T-cell (primary cell): Measurements from ENCODE around the gene AMDHD1. TPM values are rescaled to one million over a fixed set of nuclear protein-coding genes. Genes with fewer than 3 reads are reported as not detected.
"Not testable (repeated sequence)": the region's sequence is repeated elsewhere in the genome, so short reads cannot be mapped to it uniquely, and the experiment has no call there.

Source experiments
- ATAC-seq, 4 experiments: fragments of 200-7000 bp in 3 of 4; fragments of 150-1000 bp in 1 of 4; cut with Tn5 transposase; replicated peaks in 1 of 4; 1 replicate in 3 of 4; 2 replicates in 1 of 4; pipeline ENCODE4 v1.10.0; 2021; ENCODE audit warnings: moderate library complexity in 3 of 4, mild to moderate bottlenecking in 2 of 4, moderate number of reproducible peaks in 1 of 4
- CTCF ChIA-PET, 2 donors: fragments of 300-600 bp; sonication (Branson Sonifier 250); formaldehyde crosslinking; loops; one replicate each; lab custom pipeline; 2022; ENCODE audit warnings: antibody characterized with exemption in 2 of 2; lab: Charles Lee
- POLR2A ChIA-PET, 2 donors: fragments of 300-600 bp; sonication (Branson Sonifier 250); formaldehyde crosslinking; loops; one replicate each; lab custom pipeline; 2022; ENCODE audit warnings: antibody characterized with exemption in 2 of 2; lab: Charles Lee
- DNase-seq, 35 experiments: peaks; one replicate each; pipeline versions ENCODE4 v3.0.0 to v3.0.0-alpha.2; 2013 to 2023
- H3K27ac ChIP-seq: one replicate; pipeline ENCODE4 v1.5.1; 2013; ENCODE audit warnings: low read length
- H3K27me3 ChIP-seq, 2 experiments: replicated peaks in 1 of 2; 1 replicate in 1 of 2; 2 replicates in 1 of 2; pipeline versions ENCODE4 v1.6.1 to v1.7.0; 2013; ENCODE audit warnings: low read length in 1 of 2, mixed read lengths in 1 of 2; ENCODE audit not compliant: control insufficient read depth in 2 of 2, insufficient read depth in 2 of 2; ENCODE audit errors: extremely low read depth in 1 of 2
- H3K36me3 ChIP-seq, 2 donors: 1 replicate in 1 of 2; 2 replicates in 1 of 2; pipeline versions ENCODE4 v1.6.1 to v1.7.0; 2013; ENCODE audit warnings: low read length in 1 of 2; ENCODE audit not compliant: control insufficient read depth in 2 of 2, insufficient read depth in 1 of 2; ENCODE audit errors: extremely low read depth in 1 of 2
- H3K4me1 ChIP-seq, 2 experiments: 1 replicate in 1 of 2; 2 replicates in 1 of 2; pipeline versions ENCODE4 v1.6.1 to v1.7.0; 2013; ENCODE audit warnings: low read length in 2 of 2, mixed read lengths in 1 of 2; ENCODE audit not compliant: insufficient read depth in 2 of 2, control insufficient read depth in 1 of 2; ENCODE audit errors: extremely low read depth in 1 of 2
- H3K4me3 ChIP-seq, 2 donors: 1 replicate in 1 of 2; 2 replicates in 1 of 2; pipeline versions ENCODE4 v1.5.1 to v1.7.0; 2013; ENCODE audit warnings: mild to moderate bottlenecking in 2 of 2, low read length in 1 of 2, moderate library complexity in 1 of 2; ENCODE audit not compliant: control insufficient read depth in 1 of 2; ENCODE audit errors: extremely low read depth in 1 of 2
- H3K9me3 ChIP-seq: 2 replicates; pipeline ENCODE4 v1.7.0; 2013
- H3K27ac Mint-ChIP-seq, 2 donors: one replicate each; pipeline ENCODE4 v1.8.0; 2020 to 2021; ENCODE audit warnings: mild to moderate bottlenecking in 2 of 2, mixed read lengths in 2 of 2
- H3K27me3 Mint-ChIP-seq, 2 donors: one replicate each; pipeline ENCODE4 v1.8.0; 2021 to 2022; ENCODE audit warnings: mixed read lengths in 2 of 2
- H3K36me3 Mint-ChIP-seq: one replicate; pipeline ENCODE4 v1.8.0; 2021; ENCODE audit warnings: mixed read lengths
- H3K4me1 Mint-ChIP-seq, 3 donors: one replicate each; pipeline ENCODE4 v1.8.0; 2020 to 2022; ENCODE audit warnings: mixed read lengths in 3 of 3, mild to moderate bottlenecking in 1 of 3
- H3K4me3 Mint-ChIP-seq, 3 donors: one replicate each; pipeline ENCODE4 v1.8.0; 2020 to 2022; ENCODE audit warnings: mild to moderate bottlenecking in 3 of 3, mixed read lengths in 3 of 3, moderate library complexity in 3 of 3
- H3K9me3 Mint-ChIP-seq, 3 donors: one replicate each; pipeline ENCODE4 v1.8.0; 2020 to 2022; ENCODE audit warnings: mixed read lengths in 3 of 3
- WGBS: methylation state at CpG from one replicate; pipeline ENCODE4 v1.1.5; 2013; ENCODE audit warnings: missing lambda C conversion rate; ENCODE audit not compliant: insufficient coverage; 5-methylcytosine and 5-hydroxymethylcytosine counted together
- total RNA-seq, 35 experiments: library from RNA in 6 of 35; stranded (reverse) in 6 of 35; fragments of 120-200 nt in 1 of 35; gene quantifications; one replicate each; pipeline versions ENCODE4 v1.2.1 to v1.2.4 and lab custom pipeline; 2013 to 2026

AMDHD1 gene
- total RNA-seq, 5 donors from 2014 or later (not counting 1 experiment from before 2014, with no cell fraction given), result 0.40 to 2.6 (median 1.2) TPM

DNA sequence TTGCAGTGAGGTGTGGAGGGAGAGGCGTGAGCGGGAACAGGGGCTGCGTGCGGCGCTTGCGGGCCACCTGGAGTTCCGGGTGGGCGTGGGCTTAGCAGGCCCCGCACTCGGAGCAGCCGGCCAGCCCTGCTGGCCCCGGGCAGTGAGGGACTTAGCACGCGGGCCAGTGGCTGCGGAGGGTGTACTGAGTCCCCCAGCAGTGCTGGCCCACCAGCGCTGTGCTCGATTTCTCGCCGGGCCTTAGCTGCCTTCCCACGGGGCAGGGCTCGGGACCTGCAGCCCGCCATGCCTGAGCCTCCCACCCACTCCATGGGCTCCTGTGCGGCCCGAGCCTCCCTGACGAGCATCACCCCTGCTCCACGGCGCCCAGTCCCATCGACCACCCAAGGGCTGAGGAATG lies 26.0 kb downstream of the AMDHD1 start:
- POLR2A ChIA-PET, H3K27ac Mint-ChIP-seq, H3K9me3 Mint-ChIP-seq, H3K4me1 Mint-ChIP-seq, H3K27me3 ChIP-seq, H3K36me3 Mint-ChIP-seq, H3K36me3 ChIP-seq, DNase-seq, H3K9me3 ChIP-seq, H3K27ac ChIP-seq, H3K4me1 ChIP-seq, CTCF ChIA-PET, H3K4me3 ChIP-seq, H3K27me3 Mint-ChIP-seq, ATAC-seq, H3K4me3 Mint-ChIP-seq: not testable (repeated sequence)
- WGBS, result 97% methylated on average over 15 of the region's 28 CpGs

DNA sequence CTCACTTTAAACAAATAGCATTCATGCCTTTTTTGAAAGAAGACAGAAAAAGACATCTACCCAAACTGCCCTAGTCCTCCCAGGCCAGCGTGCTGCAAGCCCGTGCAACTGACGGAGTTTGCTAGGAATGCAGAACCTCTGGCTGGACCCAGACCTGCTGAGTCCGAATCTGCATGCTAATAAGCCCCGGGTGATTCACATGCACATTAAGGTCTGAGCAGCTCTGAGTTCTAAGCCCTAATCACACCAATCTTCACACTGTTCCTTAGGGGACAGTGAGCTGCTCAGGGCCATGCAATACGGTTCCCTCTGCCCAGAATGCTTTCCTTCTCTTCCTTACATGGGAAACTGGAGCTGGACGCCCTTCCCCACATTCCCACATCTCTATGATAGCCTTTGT lies 27.8 kb downstream of the AMDHD1 start:
- CTCF ChIA-PET, result no interaction called here

DNA sequence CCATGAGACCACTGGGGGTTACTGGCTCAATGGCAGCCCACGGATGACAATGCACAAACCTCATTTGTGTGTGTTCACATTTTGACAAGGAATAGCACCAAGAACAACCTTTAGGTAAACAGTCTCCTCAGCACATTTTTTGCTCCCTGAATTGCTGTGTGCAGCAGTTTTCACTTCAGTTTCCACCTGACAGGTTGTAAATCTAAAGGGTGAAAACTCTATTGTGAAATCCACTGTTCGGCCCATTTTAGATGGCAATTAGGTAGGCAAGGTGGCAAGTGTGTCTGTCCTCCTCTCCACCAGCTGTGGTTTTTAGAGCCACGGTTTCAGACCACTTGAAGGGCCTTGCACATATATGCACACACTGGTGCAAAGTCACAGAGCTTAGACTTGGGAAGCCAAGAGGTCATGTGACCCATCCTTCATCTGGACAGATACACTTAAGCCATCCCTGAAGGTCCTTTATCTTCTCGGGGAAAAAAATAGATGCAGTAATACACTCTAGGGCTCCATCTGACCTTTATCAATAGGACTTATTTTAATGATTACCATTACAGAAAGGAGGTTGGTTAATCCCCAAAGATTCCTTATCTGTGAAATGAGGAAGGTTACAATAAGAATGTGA lies 29.8 kb downstream of the AMDHD1 start:
- CTCF ChIA-PET, result interaction anchor here (0.6 to 0.7 kb wide), 2 partner anchors 7 to 1936 kb away, joined by 4 read pairs; no protein-coding TSS in a partner anchor
- POLR2A ChIA-PET, result no interaction called here
- ATAC-seq (no peak), DNase-seq (no peak)
- WGBS, result 0% methylated on average over 1 of the region's 4 CpGs
- H3K4me3 Mint-ChIP-seq, result no peak overlapping the region
- no peak overlapping the region for H3K27ac Mint-ChIP-seq
- Histone ChIP-seq H3K4me3 (no peak overlapping the region), H3K4me1 (no peaks in the 10 kb centered on the region), H3K9me3 (no peaks in the 10 kb centered on the region), H3K36me3 (peaks cover 0 to 3% of the 10 kb centered on the region in 2 donors), H3K27me3 (no peaks in the 10 kb centered on the region), H3K27ac (no peak overlapping the region)
- no peaks in the 10 kb centered on the region for H3K4me1 Mint-ChIP-seq
- H3K9me3 Mint-ChIP-seq, result no peaks in the 10 kb centered on the region
- no peaks in the 10 kb centered on the region for H3K27me3 Mint-ChIP-seq
- peaks cover 3% of the 10 kb centered on the region for H3K36me3 Mint-ChIP-seq

More for the DNA sequence above, 27.8 kb downstream of the AMDHD1 start:
- H3K27ac Mint-ChIP-seq, result no peak overlapping the region
- H3K27me3 Mint-ChIP-seq, result no peaks in the 10 kb centered on the region
- no peaks in the 10 kb centered on the region for H3K4me1 Mint-ChIP-seq
- H3K27me3 ChIP-seq, result no peaks in the 10 kb centered on the region
- 85% methylated on average over 5 of the region's 7 CpGs for WGBS
- no peak overlapping the region for H3K4me3 ChIP-seq
- H3K36me3 ChIP-seq, result peaks cover 0 to 3% of the 10 kb centered on the region in 2 donors
- H3K9me3 ChIP-seq, result no peaks in the 10 kb centered on the region
- H3K36me3 Mint-ChIP-seq, result peaks cover 8% of the 10 kb centered on the region
- DNase-seq, result no peak
- no peaks in the 10 kb centered on the region for H3K9me3 Mint-ChIP-seq
- no peak overlapping the region for H3K27ac ChIP-seq
- ATAC-seq, result no peak
- no peaks in the 10 kb centered on the region for H3K4me1 ChIP-seq
- H3K4me3 Mint-ChIP-seq, result no peak overlapping the region
- POLR2A ChIA-PET, result interaction anchor here in 1 of 2 donors (0.7 kb wide), 1 partner anchor 332 kb away, joined by 10 read pairs; no protein-coding TSS in a partner anchor

DNA sequence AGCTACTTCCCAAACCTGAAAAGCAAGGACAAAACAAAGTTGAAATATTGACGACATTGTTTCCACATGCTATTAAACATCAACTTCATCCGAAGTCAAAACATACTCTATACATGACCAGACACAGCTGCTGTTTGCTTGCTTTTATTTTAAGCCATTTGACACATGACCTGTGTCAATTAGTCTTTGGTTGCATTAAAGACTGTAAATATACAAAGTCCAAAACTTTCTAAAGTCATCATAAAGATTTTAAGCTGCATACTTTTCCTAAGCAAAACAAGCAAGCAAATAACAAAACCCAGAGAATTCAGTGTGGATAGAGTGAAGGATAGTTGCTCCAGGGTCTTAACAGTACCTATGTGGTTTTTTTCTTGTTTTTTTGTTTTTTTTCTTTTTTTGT lies 31.2 kb downstream of the AMDHD1 start:
- peaks cover 0 to 3% of the 10 kb centered on the region in 2 donors for H3K36me3 ChIP-seq
- H3K27me3 ChIP-seq, result no peaks in the 10 kb centered on the region
- Mint-ChIP-seq H3K36me3 (peaks cover 3% of the 10 kb centered on the region), H3K27me3 (no peaks in the 10 kb centered on the region), H3K27ac (no peak overlapping the region), H3K4me1 (no peaks in the 10 kb centered on the region), H3K4me3 (no peak overlapping the region), H3K9me3 (no peaks in the 10 kb centered on the region)
- no peak overlapping the region for H3K27ac ChIP-seq
- no peak overlapping the region for H3K4me3 ChIP-seq
- WGBS, result no CpG with 5 or more reads among the region's 2 CpGs
- no peaks in the 10 kb centered on the region for H3K9me3 ChIP-seq
- no peaks in the 10 kb centered on the region for H3K4me1 ChIP-seq
- ATAC-seq, result no peak
- DNase-seq, result no peak
- CTCF ChIA-PET, result interaction anchor here in 1 of 2 donors (1.1 kb wide), 1 partner anchor 56 kb away, joined by 4 read pairs; no protein-coding TSS in a partner anchor
- POLR2A ChIA-PET, result no interaction called here

DNA sequence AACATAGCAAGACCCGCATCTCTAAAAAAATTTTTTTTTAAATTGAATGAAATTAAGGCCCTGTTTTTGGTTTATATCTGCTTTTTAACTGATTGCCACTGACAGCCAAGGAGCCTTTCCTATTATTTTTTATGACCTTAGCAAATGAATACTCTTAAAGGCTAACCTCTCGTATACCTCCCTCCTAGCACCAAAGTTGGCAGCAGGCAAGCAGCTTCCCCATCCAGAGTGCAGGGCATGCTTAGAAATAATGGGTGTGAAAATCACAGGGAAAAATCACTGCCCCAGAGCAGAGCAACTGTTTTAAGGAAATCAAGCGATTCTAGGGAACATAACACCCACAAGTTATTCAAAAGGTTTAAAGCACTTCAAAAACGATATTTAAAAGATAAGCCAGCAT lies 32.4 kb downstream of the AMDHD1 start:
- Mint-ChIP-seq H3K9me3 (no peaks in the 10 kb centered on the region), H3K27ac (no peak overlapping the region), H3K4me3 (no peak overlapping the region), H3K27me3 (no peaks in the 10 kb centered on the region), H3K36me3 (peaks cover 3% of the 10 kb centered on the region), H3K4me1 (no peaks in the 10 kb centered on the region)
- Histone ChIP-seq H3K27ac (no peak overlapping the region), H3K36me3 (peaks cover 0 to 3% of the 10 kb centered on the region in 2 donors), H3K9me3 (no peaks in the 10 kb centered on the region), H3K4me1 (no peaks in the 10 kb centered on the region), H3K4me3 (no peak overlapping the region), H3K27me3 (no peaks in the 10 kb centered on the region)
- ChIA-PET CTCF (interaction anchor here in 1 of 2 donors (0.7 to 1.1 kb wide), 2 partner anchors 54 to 57 kb away, joined by 4 read pairs; no protein-coding TSS in a partner anchor), POLR2A (no interaction called here)
- 83% methylated on average over 1 of the region's 4 CpGs for WGBS
- ATAC-seq, result no peak
- no peak for DNase-seq

DNA sequence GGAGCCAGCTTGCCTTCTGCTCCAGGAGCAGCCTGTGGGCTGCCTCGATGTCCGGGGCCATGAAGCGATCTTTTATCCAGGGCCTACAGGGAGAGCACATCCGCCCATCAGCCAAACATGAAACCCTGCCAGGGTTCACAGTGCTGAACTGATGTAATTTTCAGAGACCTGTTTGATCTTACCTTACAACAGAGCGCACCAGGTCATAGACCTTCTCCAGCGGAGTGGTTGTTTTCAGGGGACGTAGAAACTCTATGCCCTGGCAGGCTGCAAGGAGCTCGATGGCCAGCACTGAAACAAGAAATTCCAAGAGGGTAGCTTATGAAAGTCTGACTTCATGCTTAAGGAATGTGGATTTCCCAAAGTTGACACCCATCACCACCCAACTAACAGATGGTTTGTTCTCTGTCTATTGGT lies 33.3 kb downstream of the AMDHD1 start:
- DNase-seq (no peak), ATAC-seq (no peak)
- Histone ChIP-seq H3K27ac (no peak overlapping the region), H3K36me3 (peaks cover 0 to 3% of the 10 kb centered on the region in 2 donors), H3K4me3 (no peak overlapping the region), H3K9me3 (no peaks in the 10 kb centered on the region), H3K4me1 (no peaks in the 10 kb centered on the region), H3K27me3 (no peaks in the 10 kb centered on the region)
- H3K27me3 Mint-ChIP-seq, result no peaks in the 10 kb centered on the region
- H3K4me3 Mint-ChIP-seq, result no peak overlapping the region
- H3K36me3 Mint-ChIP-seq, result peaks cover 3% of the 10 kb centered on the region
- WGBS, result 89% methylated on average over 5 of the region's 8 CpGs
- H3K27ac Mint-ChIP-seq, result no peak overlapping the region
- H3K4me1 Mint-ChIP-seq, result no peaks in the 10 kb centered on the region
- ChIA-PET POLR2A (no interaction called here), CTCF (no interaction called here)
- H3K9me3 Mint-ChIP-seq, result no peaks in the 10 kb centered on the region
